ENCODE results near the gene NOXO1.

GRCh38 chr16:2008631-2009163 is 27.4 kb upstream of the NOXO1 start:
- TF ChIP-seq CTCF (IDR thresholded peaks at IDR 0.05; ENCODE audit: borderline replicate concordance, extremely low read depth, low read length, poor library complexity, severe bottlenecking): no peak
- no peak for TF ChIP-seq EZH2 (IDR thresholded peaks at IDR 0.05; ENCODE audit: borderline replicate concordance, low read depth, low read length, severe bottlenecking)

Data from DND-41 (cell line).